A673 (cell line): Measurements from ENCODE around the gene DAB2IP. TPM values are rescaled to one million over a fixed set of nuclear protein-coding genes. Genes with fewer than 3 reads are reported as not detected.

Experiments used
- BruUV-seq: library from RNA; stranded (reverse); fragments of 400-500 nt; replicated peaks from 2 replicates; lab custom pipeline; 2021; lab: Mats Ljungman, UMichigan
- CTCF ChIA-PET: fragments of 300-600 bp; sonication (Branson Sonifier 250); formaldehyde crosslinking; loops from one replicate; lab custom pipeline; 2022; ENCODE audit warnings: antibody characterized with exemption; lab: Charles Lee
- POLR2A ChIA-PET: fragments of 300-600 bp; sonication (Branson Sonifier 250); formaldehyde crosslinking; loops from one replicate; lab custom pipeline; 2022; ENCODE audit warnings: antibody characterized with exemption; ENCODE audit not compliant: low non-redundant PET; lab: Charles Lee
- DNase-seq: peaks from one replicate; pipeline ENCODE4 v3.0.0-alpha.2; 2015; ENCODE audit warnings: low spot score
- H3K27ac ChIP-seq: fragments of 200-600 bp; sonication (generic); 2 replicates; pipeline ENCODE4 v1.5.1; 2016; ENCODE audit warnings: mixed run types, low read depth, mild to moderate bottlenecking, mixed read lengths, antibody characterized with exemption, low read length; ENCODE audit not compliant: poor library complexity, severe bottlenecking
- H3K27me3 ChIP-seq: fragments of 200-600 bp; sonication (generic); replicated peaks from 2 replicates; pipeline ENCODE4 v1.6.1; 2017; ENCODE audit warnings: mixed run types, low read depth, mild to moderate bottlenecking, mixed read lengths, antibody characterized with exemption, low read length; ENCODE audit not compliant: insufficient read depth, poor library complexity
- H3K36me3 ChIP-seq: fragments of 200-600 bp; sonication (generic); 2 replicates; pipeline ENCODE4 v1.6.1; 2016; ENCODE audit warnings: mixed run types, mild to moderate bottlenecking, mixed read lengths, antibody characterized with exemption, low read length; ENCODE audit not compliant: insufficient read depth, poor library complexity, severe bottlenecking
- H3K4me1 ChIP-seq: fragments of 200-600 bp; sonication (generic); 2 replicates; pipeline ENCODE4 v1.6.1; 2017; ENCODE audit warnings: mixed run types, mild to moderate bottlenecking, mixed read lengths, antibody characterized with exemption, low read length; ENCODE audit not compliant: insufficient read depth, poor library complexity, severe bottlenecking
- H3K4me3 ChIP-seq: fragments of 200-600 bp; sonication (generic); 2 replicates; pipeline ENCODE4 v1.5.1; 2016; ENCODE audit warnings: low read depth, mixed run types, mild to moderate bottlenecking, mixed read lengths, low read length; ENCODE audit not compliant: poor library complexity, severe bottlenecking
- H3K9me3 ChIP-seq: fragments of 200-600 bp; sonication (generic); 2 replicates; pipeline ENCODE4 v1.6.1; 2016; ENCODE audit warnings: mixed run types, low read depth, mild to moderate bottlenecking, mixed read lengths, antibody characterized with exemption, low read length; ENCODE audit not compliant: poor library complexity, severe bottlenecking
- CTCF ChIP-seq: fragments of 300-800, 200-600 bp; sonication (generic); conservative IDR thresholded peaks from 2 replicates; pipeline ENCODE4 v1.5.1; 2017; ENCODE audit warnings: low read depth, mild to moderate bottlenecking, antibody characterized with exemption, low read length, moderate library complexity, mixed read lengths
- EZH2 ChIP-seq: fragments of 200-600 bp; sonication (generic); IDR thresholded peaks from 2 replicates; pipeline ENCODE4 v1.6.1; 2017; ENCODE audit warnings: borderline replicate concordance, low read depth, mild to moderate bottlenecking, mixed read lengths, antibody characterized with exemption, low read length; ENCODE audit not compliant: poor library complexity, severe bottlenecking
- intact Hi-C: fragments of 100-400 bp; cut with micrococcal nuclease; formaldehyde crosslinking; loops from one replicate; pipeline ENCODE4 v1.10.0; 2022; ENCODE audit not compliant: unreplicated experiment
- total RNA-seq: library from RNA; stranded (reverse); gene quantifications from 2 replicates; pipeline ENCODE4 v1.2.3, GENCODE V29; 2021

Gene DAB2IP
- total RNA-seq, 1 experiment from 2014 or later, result 34.5 TPM

GRCh38 chr9:121748074-121748473, 96.6 kb downstream of the DAB2IP start:
- Histone ChIP-seq H3K27me3 (no peaks in the 10 kb centered on the region), H3K4me3 (no peak overlapping the region), H3K36me3 (no peaks in the 10 kb centered on the region), H3K4me1 (peaks cover 4% of the 10 kb centered on the region), H3K27ac (no peak overlapping the region), H3K9me3 (no peaks in the 10 kb centered on the region)
- intact Hi-C loops, result no loop called here
- POLR2A ChIA-PET, result no interaction called here
- TF ChIP-seq EZH2 (no peak), CTCF (no peak)
- CTCF ChIA-PET, result no interaction called here
- no TSS peak for BruUV-seq
- DNase-seq, result no peak

GRCh38 chr9:121748727-121749423, 97.4 kb downstream of the DAB2IP start:
- CTCF ChIA-PET, result no interaction called here
- BruUV-seq, result no TSS peak

GRCh38 chr9:121749614-121750013, 98.2 kb downstream of the DAB2IP start:
- no peaks in the 10 kb centered on the region for H3K4me1 ChIP-seq
- no peak overlapping the region for H3K27ac ChIP-seq
- CTCF ChIA-PET, result no interaction called here
- no TSS peak for BruUV-seq
- H3K36me3 ChIP-seq, result no peaks in the 10 kb centered on the region
- H3K9me3 ChIP-seq, result no peaks in the 10 kb centered on the region
- intact Hi-C loops, result no loop called here
- POLR2A ChIA-PET, result no interaction called here
- H3K4me3 ChIP-seq, result no peak overlapping the region
- DNase-seq, result no peak
- no peaks in the 10 kb centered on the region for H3K27me3 ChIP-seq
- TF ChIP-seq CTCF, result no peak
- no peak for TF ChIP-seq EZH2

More at GRCh38 chr9:121748727-121749423, 97.4 kb downstream of the DAB2IP start:
- DNase-seq, result no peak
- TF ChIP-seq CTCF, result no peak
- no peak for TF ChIP-seq EZH2
- no peak overlapping the region for H3K27ac ChIP-seq
- no peaks in the 10 kb centered on the region for H3K36me3 ChIP-seq
- no peaks in the 10 kb centered on the region for H3K27me3 ChIP-seq
- intact Hi-C loops, result no loop called here
- POLR2A ChIA-PET, result no interaction called here
- H3K9me3 ChIP-seq, result no peaks in the 10 kb centered on the region
- no peaks in the 10 kb centered on the region for H3K4me1 ChIP-seq
- H3K4me3 ChIP-seq, result no peak overlapping the region
